ENCODE data around the gene PRPH. TPM values are rescaled to one million over a fixed set of nuclear protein-coding genes. Genes with fewer than 3 reads are reported as not detected.

The PRPH gene
- total and polyA plus RNA-seq, 2 of the 8 experiments (the other 6 are each of a cell fraction or from before 2014, with no cell fraction given), result 0.79 to 1.4 TPM

DNA sequence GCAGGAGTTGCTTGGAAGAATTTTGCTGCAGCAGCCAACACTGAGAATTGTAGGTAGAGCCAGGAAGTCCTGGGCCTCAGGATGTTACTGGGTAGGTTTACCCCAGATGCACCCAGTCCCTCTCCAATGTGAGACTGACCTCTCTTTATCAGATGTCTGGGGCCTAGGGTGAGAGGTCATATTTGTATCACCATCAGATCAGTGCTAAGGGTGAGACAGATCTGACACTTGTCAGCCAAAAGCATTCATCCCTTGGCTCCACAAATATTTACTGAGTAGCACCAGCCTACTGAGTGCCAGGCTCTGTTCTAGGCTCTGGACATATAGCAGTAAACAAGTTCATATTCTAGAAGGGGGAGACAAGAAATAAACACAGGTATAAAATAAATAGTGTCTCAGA lies 32.4 kb downstream of the PRPH start:
- H2BK20ac ChIP-seq (ENCODE audit: low read length), result no peak overlapping the region
- H3K4me1 ChIP-seq (replicated peaks in 1 of 4; ENCODE audit: control insufficient read depth in 3 of 4, insufficient read depth in 4 of 4, low read length in 3 of 4), result peaks cover under 1 to 7% (median 4%) of the 10 kb centered on the region in 4 experiments; a peak in 5 of 7 replicates
- no peak overlapping the region for H3K14ac ChIP-seq (ENCODE audit: insufficient read length)
- H2BK5ac ChIP-seq (ENCODE audit: low read depth, low read length), result no peak overlapping the region
- no peak overlapping the region for H2BK15ac ChIP-seq (ENCODE audit: low read length)
- H3K4ac ChIP-seq (replicated peaks; ENCODE audit: insufficient read length, low read depth, low read length), result no peak overlapping the region
- H3K27ac ChIP-seq (ENCODE audit: low read depth, low read length), result no peak overlapping the region
- no peak overlapping the region for H4K5ac ChIP-seq (ENCODE audit: insufficient read length, low read depth, low read length)
- no peak overlapping the region for H2BK120ac ChIP-seq (replicated peaks; ENCODE audit: low read depth, low read length)
- H3K23me2 ChIP-seq (ENCODE audit: low read depth, low read length), result peaks cover 6% of the 10 kb centered on the region; the same call in 1 of the 2 replicates
- FAIRE-seq (no peak), DNase-seq (ENCODE audit: low read depth in 1 of 2, low spot score in 2 of 2) (no peak)
- H3K9ac ChIP-seq (replicated peaks in 1 of 4; ENCODE audit: extremely low read depth in 1 of 4, low read depth in 3 of 4, low read length in 3 of 4), result no peak overlapping the region
- peaks cover 5 to 37% (median 23%) of the 10 kb centered on the region in 4 experiments; a peak in 7 of 8 replicates for H3K36me3 ChIP-seq (ENCODE audit: control insufficient read depth in 2 of 4, insufficient read depth in 4 of 4, low read length in 3 of 4)
- H4K8ac ChIP-seq (ENCODE audit: extremely low read depth, insufficient read depth, low read length), result no peak overlapping the region
- no peak overlapping the region for H4K91ac ChIP-seq (replicated peaks; ENCODE audit: insufficient read length, low read length)
- no peak overlapping the region for H3K23ac ChIP-seq (ENCODE audit: insufficient read length)
- POLR2A ChIA-PET (ENCODE audit: partially characterized antibody), result no interaction called here
- H4K20me1 ChIP-seq (replicated peaks in 1 of 2; ENCODE audit: control insufficient read depth in 1 of 2, insufficient read depth in 2 of 2, low read length in 2 of 2), result peaks cover 6% of the 10 kb centered on the region in 2 experiments
- no peak overlapping the region for H2AFZ ChIP-seq (ENCODE audit: low read length)
- no peak overlapping the region for H3K56ac ChIP-seq (replicated peaks; ENCODE audit: insufficient read length, low read depth, low read length)
- peaks cover 0 to 6% of the 10 kb centered on the region in 2 experiments; a peak in 1 of 4 replicates for H3K79me2 ChIP-seq (ENCODE audit: control insufficient read depth in 1 of 2, insufficient read depth in 2 of 2, low read length in 2 of 2)
- peaks cover 0 to 7% (median 5%) of the 10 kb centered on the region in 4 experiments; a peak in 5 of 7 replicates for H3K27me3 ChIP-seq (replicated peaks in 1 of 4; ENCODE audit: control insufficient read depth in 3 of 4, extremely low read depth in 1 of 4, insufficient read depth in 3 of 4, low read length in 3 of 4)
- CTCF ChIA-PET (ENCODE audit: partially characterized antibody), result interaction anchor here (5.9 to 9.2 kb wide), 2 partner anchors 15 to 32 kb away, joined by 33 to 76 read pairs; partner anchors contain the start of gene PRPH
- no peaks in the 10 kb centered on the region for H3K9me3 ChIP-seq (ENCODE audit: insufficient read depth in 2 of 2, low read depth in 1 of 2, low read length in 1 of 2)
- H3K79me1 ChIP-seq (ENCODE audit: low read depth, low read length), result no peaks in the 10 kb centered on the region; the same call in 1 of the 2 replicates
- H3K4me3 ChIP-seq (ENCODE audit: extremely low read depth in 1 of 4, insufficient read depth in 2 of 4, low read depth in 3 of 4, low read length in 4 of 4), result no peak overlapping the region
- no peak overlapping the region for H3K18ac ChIP-seq (ENCODE audit: extremely low read depth, low read length)
- no peak overlapping the region for H3K4me2 ChIP-seq (ENCODE audit: insufficient read depth in 1 of 2, low read depth in 2 of 2, low read length in 2 of 2)
- no peak overlapping the region for H2AK5ac ChIP-seq (ENCODE audit: low read depth, low read length)
- no peak overlapping the region for H2BK12ac ChIP-seq (ENCODE audit: low read depth, low read length)
- TF ChIP-seq ASH2L (IDR thresholded peaks at IDR 0.05; ENCODE audit: low read length) (no peak), YY1 (IDR thresholded peaks at IDR 0.05; ENCODE audit: low read depth, low read length) (no peak), RBBP5 (IDR thresholded peaks at IDR 0.05; ENCODE audit: borderline replicate concordance, low read depth, low read length) (no peak), CHD1 (IDR thresholded peaks at IDR 0.05; ENCODE audit: low read depth, low read length) (no peak), CTBP2 (IDR thresholded peaks at IDR 0.05; ENCODE audit: borderline replicate concordance, insufficient read depth, insufficient read length, low read length) (no peak), SIN3A (conservative IDR thresholded peaks at IDR 0.05 in 1 of 2, IDR thresholded peaks at IDR 0.05 in 1 of 2; ENCODE audit: low read depth in 1 of 2, low read length in 2 of 2) (no peak), CREB1 (IDR thresholded peaks at IDR 0.05) (no peak)
- TF ChIP-seq, protein P1, sequence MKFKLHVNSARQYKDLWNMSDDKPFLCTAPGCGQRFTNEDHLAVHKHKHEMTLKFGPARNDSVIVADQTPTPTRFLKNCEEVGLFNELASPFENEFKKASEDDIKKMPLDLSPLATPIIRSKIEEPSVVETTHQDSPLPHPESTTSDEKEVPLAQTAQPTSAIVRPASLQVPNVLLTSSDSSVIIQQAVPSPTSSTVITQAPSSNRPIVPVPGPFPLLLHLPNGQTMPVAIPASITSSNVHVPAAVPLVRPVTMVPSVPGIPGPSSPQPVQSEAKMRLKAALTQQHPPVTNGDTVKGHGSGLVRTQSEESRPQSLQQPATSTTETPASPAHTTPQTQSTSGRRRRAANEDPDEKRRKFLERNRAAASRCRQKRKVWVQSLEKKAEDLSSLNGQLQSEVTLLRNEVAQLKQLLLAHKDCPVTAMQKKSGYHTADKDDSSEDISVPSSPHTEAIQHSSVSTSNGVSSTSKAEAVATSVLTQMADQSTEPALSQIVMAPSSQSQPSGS (IDR thresholded peaks at IDR 0.05; ENCODE audit: low read length), result no peak

All from H1 (cell line).